ENCODE data around the gene ACBD6.

The ACBD6 gene

GRCh38 chr1:180267211-180267561 is 235.2 kb downstream of the ACBD6 start:
- no peak for TF ChIP-seq SIN3A (IDR thresholded peaks at IDR 0.05; ENCODE audit: borderline replicate concordance, insufficient read depth, low read length)
- TF ChIP-seq REST (IDR thresholded peaks at IDR 0.05; ENCODE audit: insufficient read depth in 1 of 2, low read depth in 2 of 2, low read length in 2 of 2): no peak
- TF ChIP-seq POLR2AphosphoS5 (IDR thresholded peaks at IDR 0.05; ENCODE audit: low read depth, low read length): no peak
- no peak for TF ChIP-seq TAF1 (IDR thresholded peaks at IDR 0.05; ENCODE audit: borderline replicate concordance, insufficient read depth, low read length)
- TF ChIP-seq FOXP2 (optimal IDR thresholded peaks at IDR 0.05; ENCODE audit: borderline replicate concordance, extremely low read depth, extremely low read length, insufficient read depth): no peak

- TF ChIP-seq POLR2AphosphoS5 (IDR thresholded peaks at IDR 0.05; ENCODE audit: low read depth, low read length): no peak
- no peak for TF ChIP-seq TAF1 (IDR thresholded peaks at IDR 0.05; ENCODE audit: borderline replicate concordance, insufficient read depth, low read length)
- no peak for TF ChIP-seq REST (IDR thresholded peaks at IDR 0.05; ENCODE audit: insufficient read depth in 1 of 2, low read depth in 2 of 2, low read length in 2 of 2)
- no peak for TF ChIP-seq FOXP2 (optimal IDR thresholded peaks at IDR 0.05; ENCODE audit: borderline replicate concordance, extremely low read depth, extremely low read length, insufficient read depth)
- no peak for TF ChIP-seq SIN3A (IDR thresholded peaks at IDR 0.05; ENCODE audit: borderline replicate concordance, insufficient read depth, low read length)
Measured at GRCh38 chr1:180266275-180267210, 235.8 kb downstream of the ACBD6 start.

GRCh38 chr1:180265871-180266270 is 236.5 kb downstream of the ACBD6 start:
- no peak for TF ChIP-seq FOXP2 (optimal IDR thresholded peaks at IDR 0.05; ENCODE audit: borderline replicate concordance, extremely low read depth, extremely low read length, insufficient read depth)
- TF ChIP-seq SIN3A (IDR thresholded peaks at IDR 0.05; ENCODE audit: borderline replicate concordance, insufficient read depth, low read length): no peak

- TF ChIP-seq FOXP2 (optimal IDR thresholded peaks at IDR 0.05; ENCODE audit: borderline replicate concordance, extremely low read depth, extremely low read length, insufficient read depth): no peak
- TF ChIP-seq REST (IDR thresholded peaks at IDR 0.05; ENCODE audit: insufficient read depth in 1 of 2, low read depth in 2 of 2, low read length in 2 of 2): no peak
- no peak for TF ChIP-seq TAF1 (IDR thresholded peaks at IDR 0.05; ENCODE audit: borderline replicate concordance, insufficient read depth, low read length)
- TF ChIP-seq SIN3A (IDR thresholded peaks at IDR 0.05; ENCODE audit: borderline replicate concordance, insufficient read depth, low read length): no peak
- no peak for TF ChIP-seq POLR2AphosphoS5 (IDR thresholded peaks at IDR 0.05; ENCODE audit: low read depth, low read length)
Measured at GRCh38 chr1:180265201-180265600, 237.2 kb downstream of the ACBD6 start.

- no peak for TF ChIP-seq SIN3A (IDR thresholded peaks at IDR 0.05; ENCODE audit: borderline replicate concordance, insufficient read depth, low read length)
- no peak for TF ChIP-seq REST (IDR thresholded peaks at IDR 0.05; ENCODE audit: insufficient read depth in 1 of 2, low read depth in 2 of 2, low read length in 2 of 2)
- no peak for TF ChIP-seq POLR2AphosphoS5 (IDR thresholded peaks at IDR 0.05; ENCODE audit: low read depth, low read length)
- TF ChIP-seq FOXP2 (optimal IDR thresholded peaks at IDR 0.05; ENCODE audit: borderline replicate concordance, extremely low read depth, extremely low read length, insufficient read depth): no peak
- TF ChIP-seq TAF1 (IDR thresholded peaks at IDR 0.05; ENCODE audit: borderline replicate concordance, insufficient read depth, low read length): no peak
Measured at GRCh38 chr1:180264595-180264994, 237.8 kb downstream of the ACBD6 start.
